GM19025 (cell line): ENCODE results near the gene CHST11.
"Not testable (repeated sequence)": the region's sequence is repeated elsewhere in the genome, so short reads cannot be mapped to it uniquely, and the experiment has no call there.

ENCODE experiments used
- ATAC-seq: cut with Tn5 transposase; IDR thresholded peaks from one replicate; pipeline ENCODE4 v1.9.1; 2021; ENCODE audit warnings: mild to moderate bottlenecking, low read depth, moderate library complexity; ENCODE audit not compliant: unreplicated experiment

CHST11 gene

GRCh38 chr12:104547235-104547634 lies 90.5 kb downstream of the CHST11 start:
- no peak for ATAC-seq

DNA sequence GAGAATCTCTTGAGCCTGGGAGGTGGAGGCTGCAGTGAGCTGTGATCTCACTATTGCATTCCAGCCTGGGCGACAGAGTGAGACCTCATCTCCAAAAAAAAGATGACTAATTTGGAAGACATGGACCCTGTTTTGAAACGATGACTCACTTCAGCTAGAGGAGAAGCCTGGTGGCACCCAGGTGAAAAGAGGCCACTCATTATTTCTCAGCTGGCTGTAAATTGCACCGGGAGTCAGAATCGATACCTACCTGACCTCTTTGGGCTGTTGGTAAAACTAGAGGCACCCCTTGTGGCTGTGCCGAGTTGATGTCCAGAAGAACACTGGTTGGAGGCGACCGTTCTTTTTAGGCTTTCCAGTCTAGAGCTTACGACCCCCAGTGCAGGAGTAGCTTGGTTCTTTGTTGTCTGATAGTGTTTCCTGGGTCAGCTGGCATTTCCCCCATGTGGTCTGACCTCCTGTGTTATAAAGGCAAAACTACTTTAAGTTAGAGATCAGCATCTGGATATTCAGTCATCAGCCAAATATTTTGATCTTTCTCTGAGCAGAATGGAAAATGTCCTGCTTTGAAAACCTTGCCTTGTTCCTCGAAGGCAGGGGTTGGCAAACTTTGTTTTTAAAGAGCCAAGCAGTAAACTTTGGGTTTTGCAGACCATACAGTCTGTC lies 93.2 kb downstream of the CHST11 start:
- no peak for ATAC-seq

DNA sequence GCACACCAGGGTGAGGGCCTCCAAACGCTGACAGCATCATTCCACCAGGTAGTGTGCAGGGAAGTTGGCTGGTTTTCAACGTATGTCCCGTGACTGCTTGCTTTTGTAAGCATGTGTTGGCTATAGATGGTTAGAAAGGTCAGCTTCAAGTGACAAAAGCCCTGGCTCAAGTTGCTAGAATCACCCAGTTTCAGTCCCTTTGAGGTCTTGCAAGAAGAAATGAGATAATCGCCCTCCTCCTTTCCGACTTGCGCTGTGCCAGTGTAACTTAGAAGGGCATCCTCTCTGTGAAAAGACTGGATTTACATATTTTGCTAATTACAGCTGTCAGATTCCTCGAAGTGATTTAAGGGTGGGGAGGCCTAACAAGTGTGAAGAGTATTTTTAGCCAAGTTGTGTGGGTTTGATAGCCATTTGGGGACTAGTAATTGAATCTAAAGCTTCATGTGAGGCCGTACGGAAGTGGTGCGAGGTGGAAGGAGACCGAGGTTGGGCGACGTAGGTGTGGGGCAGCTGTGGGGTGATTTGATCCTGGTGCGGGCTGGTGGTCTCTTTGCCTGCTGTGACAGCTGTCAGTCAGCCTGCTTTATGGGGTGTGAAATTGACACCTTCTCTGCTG lies 94.7 kb downstream of the CHST11 start:
- peak; percentile 52 for ATAC-seq

- no peak for ATAC-seq
Observed at GRCh38 chr12:104553421-104553820, 96.7 kb downstream of the CHST11 start.

- ATAC-seq: no peak
Observed at GRCh38 chr12:104555648-104556047, 98.9 kb downstream of the CHST11 start.

- no peak for ATAC-seq
Observed at GRCh38 chr12:104557488-104558195, 100.9 kb downstream of the CHST11 start.

- ATAC-seq: no peak
Observed at GRCh38 chr12:104560881-104561280, 104.1 kb downstream of the CHST11 start.

DNA sequence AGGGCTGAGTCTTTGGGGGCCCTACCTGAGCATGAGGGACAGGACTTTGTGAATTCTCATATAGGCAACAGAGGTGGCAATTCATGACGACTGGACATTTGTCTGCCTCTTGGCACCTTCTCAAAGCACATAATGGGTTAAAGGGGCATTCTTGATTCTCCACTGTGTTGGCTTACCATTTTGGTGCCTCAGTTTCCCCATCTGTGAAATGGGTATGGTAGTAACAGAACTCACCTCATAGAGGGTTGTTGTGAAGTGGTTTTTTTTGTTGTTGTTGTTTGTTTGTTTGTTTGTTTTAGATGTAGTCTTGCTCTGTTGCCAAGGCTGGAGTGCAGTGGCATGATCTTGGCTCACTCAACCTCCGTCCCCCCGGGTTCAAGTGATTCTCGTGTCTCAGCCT lies 106.0 kb downstream of the CHST11 start:
- ATAC-seq: no peak

- ATAC-seq: not testable (repeated sequence)
Observed at GRCh38 chr12:104564662-104565061, 107.9 kb downstream of the CHST11 start.

DNA sequence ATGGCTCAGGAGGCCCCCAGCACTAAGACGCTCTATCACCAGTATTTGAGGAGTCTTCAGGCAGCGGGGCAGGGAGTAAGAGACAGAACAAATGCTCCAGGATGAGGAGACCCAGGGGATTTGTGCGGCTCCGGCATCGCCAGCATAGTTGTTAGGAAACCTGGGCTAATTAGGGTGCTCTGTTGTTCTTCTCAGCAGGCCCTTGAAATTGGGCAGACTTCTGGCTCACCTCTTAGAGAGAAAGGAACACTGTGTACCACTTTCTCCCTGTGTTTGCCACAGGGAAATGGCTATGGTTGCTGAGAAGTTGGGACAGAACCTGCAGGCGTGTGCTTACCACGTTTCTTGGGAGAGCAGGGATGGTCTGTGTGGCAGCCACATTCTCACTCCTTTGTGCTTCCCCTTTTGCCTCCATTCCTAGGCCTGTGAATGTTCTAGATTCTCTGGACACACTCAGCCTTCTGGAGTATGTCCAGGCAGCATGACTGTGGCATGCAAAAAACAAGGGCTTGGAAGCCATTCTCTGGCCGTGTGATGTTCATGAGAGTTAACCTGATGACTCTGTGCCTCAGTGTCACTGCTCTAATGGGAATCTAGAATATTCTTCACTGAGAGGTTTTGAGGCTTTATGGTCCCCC lies 109.0 kb downstream of the CHST11 start:
- ATAC-seq: no peak

- no peak for ATAC-seq
Observed at GRCh38 chr12:104566244-104566993, 109.7 kb downstream of the CHST11 start.

DNA sequence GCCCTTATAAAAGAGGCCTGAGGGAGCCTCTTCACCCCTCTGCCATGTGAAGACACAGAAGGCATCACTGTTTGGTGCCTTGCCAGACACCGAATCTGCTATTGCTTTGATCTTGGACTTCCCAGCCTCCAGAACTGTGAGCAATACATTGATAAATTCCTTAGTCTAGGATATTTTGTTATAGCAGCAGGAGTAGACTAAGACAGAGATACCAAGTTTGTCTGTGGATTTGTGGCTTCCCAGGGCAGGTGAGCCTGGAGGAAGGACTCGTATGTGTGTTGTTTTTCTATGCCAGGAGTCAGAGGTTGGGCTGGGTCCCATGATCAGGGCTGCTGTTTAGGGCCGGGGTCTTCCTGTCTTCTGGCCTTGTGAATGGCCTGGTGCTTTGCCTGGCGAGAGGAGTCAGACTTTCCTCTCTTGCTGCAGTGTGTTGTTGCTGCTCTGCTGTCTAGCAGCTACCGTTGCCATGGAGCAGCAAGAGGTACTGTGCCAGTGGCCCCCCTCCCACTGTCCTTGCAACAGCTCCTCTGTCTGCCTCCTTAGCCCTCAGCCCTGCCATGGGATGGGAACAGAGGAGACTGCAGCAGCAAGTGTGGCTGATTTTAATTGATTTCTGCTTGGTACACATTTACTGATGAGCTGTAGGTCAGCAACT lies 111.2 kb downstream of the CHST11 start:
- no peak for ATAC-seq

GRCh38 chr12:104568487-104568868 lies 111.7 kb downstream of the CHST11 start:
- ATAC-seq: no peak

- ATAC-seq: no peak
Observed at GRCh38 chr12:104568935-104569334, 112.2 kb downstream of the CHST11 start.

DNA sequence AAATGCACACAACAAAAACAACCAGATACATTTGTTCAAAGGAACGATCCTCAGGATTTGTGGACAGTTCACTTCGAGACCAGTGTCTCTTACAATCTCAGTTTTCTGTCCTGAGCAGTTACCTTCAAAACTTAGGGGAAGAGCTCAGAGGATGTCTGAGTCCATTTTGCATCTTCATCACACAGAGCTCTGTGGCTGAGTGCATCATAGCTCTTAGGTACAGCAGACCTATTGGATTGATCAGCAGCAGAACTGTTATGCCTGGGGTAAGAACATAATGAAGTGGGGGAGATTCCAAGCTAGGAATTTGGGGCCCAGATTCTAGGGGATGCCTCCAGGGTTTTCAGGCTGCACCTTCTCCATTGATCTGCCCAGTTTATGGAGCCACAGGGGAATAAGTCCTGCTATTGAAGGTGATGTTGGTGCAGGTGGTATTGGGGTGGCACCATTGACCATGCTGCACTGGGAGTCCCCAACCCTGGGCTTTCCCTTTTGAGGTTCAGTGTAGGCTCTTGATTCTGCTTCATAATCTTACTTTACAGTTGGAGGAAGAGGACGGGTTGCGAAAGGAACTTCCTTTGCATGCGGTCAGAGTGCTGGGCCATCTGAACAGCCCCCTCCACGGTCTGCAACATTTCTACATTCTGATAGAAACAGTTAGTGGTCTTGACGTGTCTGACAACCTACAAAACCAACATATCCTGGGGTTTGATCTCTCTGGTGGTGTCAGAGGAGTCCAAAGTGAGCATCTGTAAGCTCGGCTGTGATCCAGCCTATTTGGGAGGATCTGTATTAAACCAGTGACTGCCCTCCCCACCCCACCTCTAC lies 112.8 kb downstream of the CHST11 start:
- peak; percentile 76 for ATAC-seq

GRCh38 chr12:104570174-104570907 lies 113.6 kb downstream of the CHST11 start:
- peak; percentile 8 for ATAC-seq

GRCh38 chr12:104571328-104571727 lies 114.6 kb downstream of the CHST11 start:
- no peak for ATAC-seq

DNA sequence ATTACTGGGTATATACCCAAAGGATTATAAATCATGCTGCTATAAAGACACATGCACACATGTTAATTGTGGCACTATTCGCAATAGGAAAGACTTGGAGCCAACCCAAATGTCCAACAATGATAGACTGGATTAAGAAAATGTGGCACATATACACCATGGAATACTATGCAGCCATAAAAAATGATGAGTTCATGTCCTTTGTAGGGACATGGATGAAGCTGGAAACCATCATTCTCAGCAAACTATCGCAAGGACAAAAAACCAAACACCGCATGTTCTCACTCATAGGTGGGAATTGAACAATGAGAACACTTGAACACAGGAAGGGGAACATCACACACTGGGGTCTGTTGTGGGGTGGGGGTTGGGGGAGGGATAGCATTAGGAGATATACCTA lies 117.6 kb downstream of the CHST11 start:
- ATAC-seq: not testable (repeated sequence)

- not testable (repeated sequence) for ATAC-seq
Observed at GRCh38 chr12:104574758-104575157, 118.0 kb downstream of the CHST11 start.
